ENCODE results near the gene CDK5.

CDK5 gene

DNA sequence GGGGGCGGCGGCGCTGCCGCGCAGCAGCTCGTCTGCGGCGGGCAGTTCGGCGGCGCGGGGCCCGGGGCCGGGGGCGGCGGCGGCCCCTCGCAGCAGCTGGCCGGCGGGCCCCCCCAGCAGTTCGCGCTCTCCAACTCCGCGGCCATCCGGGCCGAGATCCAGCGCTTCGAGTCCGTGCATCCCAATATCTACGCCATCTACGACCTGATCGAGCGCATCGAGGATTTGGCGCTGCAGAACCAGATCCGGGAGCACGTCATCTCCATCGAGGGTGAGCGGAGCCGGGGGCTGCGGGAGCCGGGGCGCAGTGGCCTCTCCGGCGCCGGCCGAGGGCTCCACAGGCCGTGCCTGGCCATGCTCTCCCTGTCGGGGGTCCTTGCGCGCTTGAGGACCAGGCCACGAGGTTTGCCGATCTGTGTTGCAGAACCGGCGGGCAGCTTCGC is 29.1 kb upstream of the CDK5 start:
- Histone ChIP-seq H3K36me3 (ENCODE audit: control insufficient read depth in 1 of 2, insufficient read depth in 2 of 2, low read length in 2 of 2) (no peaks in the 10 kb centered on the region), H3K9me3 (ENCODE audit: control insufficient read depth in 1 of 2, low read length in 2 of 2) (no peaks in the 10 kb centered on the region), H3K4me3 (ENCODE audit: low read depth in 1 of 2, low read length in 2 of 2) (peak overlapping the region; percentile 76 to 90), H3K4me1 (ENCODE audit: control insufficient read depth in 1 of 2, insufficient read depth in 2 of 2, low read length in 2 of 2) (peaks cover 33 to 60% of the 10 kb centered on the region in 2 donors), H3K27me3 (ENCODE audit: control insufficient read depth in 1 of 2, insufficient read depth in 2 of 2, low read length in 2 of 2) (no peaks in the 10 kb centered on the region), H3K9ac (ENCODE audit: low read depth in 1 of 2, low read length in 2 of 2) (peak overlapping the region; percentile 74 to 93), H3K27ac (ENCODE audit: low read depth, low read length) (peak overlapping the region; percentile 70)

DNA sequence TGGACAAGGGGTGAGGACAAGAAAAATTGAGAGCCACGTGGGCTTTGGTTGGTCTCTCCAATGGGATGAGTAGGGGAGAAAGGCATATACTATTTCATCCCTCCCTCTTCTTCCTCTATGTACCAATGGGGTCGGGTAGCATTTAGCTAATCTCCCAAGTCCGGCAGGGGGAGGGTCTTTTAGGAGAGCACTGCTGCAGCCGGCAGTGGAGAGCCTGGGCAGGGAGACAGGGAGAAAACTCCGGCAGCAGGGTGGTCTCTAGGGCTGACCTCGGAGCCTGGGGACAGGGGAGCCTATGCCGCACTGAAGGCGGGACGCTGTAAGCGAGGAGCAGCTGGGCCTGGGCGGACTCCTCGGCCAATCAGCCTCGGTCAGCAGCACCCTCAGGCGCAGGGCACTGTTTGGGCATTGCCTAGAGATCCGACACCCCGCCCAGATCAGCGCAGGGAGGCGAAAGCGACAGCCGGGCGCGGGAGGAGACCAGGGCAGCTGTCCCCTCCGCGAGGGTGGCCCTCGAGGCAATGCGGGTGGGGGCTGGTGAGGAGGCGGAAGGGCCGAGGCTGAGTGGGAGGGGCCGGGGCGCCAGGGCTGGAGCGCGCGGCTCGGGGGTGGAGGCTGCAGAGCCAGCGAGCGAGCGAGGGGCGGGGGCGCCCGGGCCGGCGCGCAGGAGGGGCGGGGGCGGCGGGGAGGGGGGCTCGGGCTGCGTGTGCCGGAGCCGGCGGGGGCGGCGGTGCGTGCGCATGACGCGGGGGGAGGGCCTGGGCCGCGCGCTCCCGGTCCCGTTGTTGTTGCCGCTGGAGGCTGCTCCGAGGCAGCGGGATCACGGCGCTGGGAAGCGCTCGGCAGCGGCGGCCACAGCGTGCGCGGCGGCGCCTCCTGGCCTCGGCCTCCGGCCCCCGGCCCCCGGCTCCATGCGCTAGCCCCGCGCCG is 28.3 kb upstream of the CDK5 start, which contains the start of gene AGAP3:
AGAP3 (plus strand) TSS at position 785 of the 930 bp plus-strand sequence. CDS start 267 bp downstream, outside the sequence.
- H3K36me3 ChIP-seq (ENCODE audit: control insufficient read depth in 1 of 2, insufficient read depth in 2 of 2, low read length in 2 of 2), result no peaks in the 10 kb centered on the region
- H3K27me3 ChIP-seq (ENCODE audit: control insufficient read depth in 1 of 2, insufficient read depth in 2 of 2, low read length in 2 of 2), result no peaks in the 10 kb centered on the region
- H3K4me3 ChIP-seq (ENCODE audit: low read depth in 1 of 2, low read length in 2 of 2), result peak within 1 kb of the TSS; percentile 76 to 90
- no peaks in the 10 kb centered on the region for H3K9me3 ChIP-seq (ENCODE audit: control insufficient read depth in 1 of 2, low read length in 2 of 2)
- H3K4me1 ChIP-seq (ENCODE audit: control insufficient read depth in 1 of 2, insufficient read depth in 2 of 2, low read length in 2 of 2), result peaks cover 29 to 57% of the 10 kb centered on the region in 2 donors
- peak within 1 kb of the TSS; percentile 74 to 93 for H3K9ac ChIP-seq (ENCODE audit: low read depth in 1 of 2, low read length in 2 of 2)
- peak within 1 kb of the TSS; percentile 84 for H3K27ac ChIP-seq (ENCODE audit: low read depth, low read length)

DNA sequence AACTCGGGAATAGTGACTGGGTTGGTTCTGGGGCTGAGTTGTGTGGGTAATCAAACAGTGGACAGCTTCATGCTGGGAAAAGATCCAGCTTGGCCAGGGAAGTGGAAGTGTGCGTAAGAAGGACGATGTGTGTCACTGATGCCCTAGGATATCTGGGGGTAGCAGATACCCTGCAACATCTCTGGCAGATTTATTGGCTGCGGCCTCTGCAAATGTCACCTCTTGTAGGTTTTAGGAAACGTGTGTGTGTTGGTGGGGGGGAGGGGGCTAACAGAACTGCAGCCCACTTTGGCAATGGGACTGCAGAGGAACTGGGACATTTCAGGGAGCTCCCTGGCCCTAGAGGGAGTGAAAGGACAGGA is 27.6 kb upstream of the CDK5 start:
- Histone ChIP-seq H3K4me1 (ENCODE audit: control insufficient read depth in 1 of 2, insufficient read depth in 2 of 2, low read length in 2 of 2) (peaks cover 28 to 54% of the 10 kb centered on the region in 2 donors), H3K9ac (ENCODE audit: low read depth in 1 of 2, low read length in 2 of 2) (peak overlapping the region; percentile 55 to 66), H3K4me3 (ENCODE audit: low read depth in 1 of 2, low read length in 2 of 2) (peak overlapping the region in 1 of 2 donors; percentile 58), H3K9me3 (ENCODE audit: control insufficient read depth in 1 of 2, low read length in 2 of 2) (no peaks in the 10 kb centered on the region), H3K27me3 (ENCODE audit: control insufficient read depth in 1 of 2, insufficient read depth in 2 of 2, low read length in 2 of 2) (no peaks in the 10 kb centered on the region), H3K27ac (ENCODE audit: low read depth, low read length) (peak overlapping the region; percentile 84), H3K36me3 (ENCODE audit: control insufficient read depth in 1 of 2, insufficient read depth in 2 of 2, low read length in 2 of 2) (no peaks in the 10 kb centered on the region)

DNA sequence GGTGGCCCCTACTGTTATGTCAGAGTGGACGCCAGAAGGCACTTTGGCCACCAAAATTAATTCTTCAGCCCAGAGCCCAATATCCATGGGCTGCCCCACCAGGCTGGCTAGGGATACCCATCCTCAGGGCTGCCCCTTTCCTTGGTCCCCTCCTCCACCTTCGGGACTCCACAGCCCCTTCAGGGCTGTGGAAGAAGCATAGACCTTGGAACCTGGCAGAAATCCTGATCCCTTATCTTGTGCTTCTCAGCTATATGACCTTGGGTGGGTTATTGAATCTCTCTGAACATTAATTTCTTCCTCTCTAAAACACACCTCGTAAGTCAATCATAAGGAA is 26.1 kb upstream of the CDK5 start:
- no peak overlapping the region for H3K27ac ChIP-seq (ENCODE audit: low read depth, low read length)
- peaks cover 0 to 4% of the 10 kb centered on the region in 2 donors for H3K36me3 ChIP-seq (ENCODE audit: control insufficient read depth in 1 of 2, insufficient read depth in 2 of 2, low read length in 2 of 2)
- no peaks in the 10 kb centered on the region for H3K9me3 ChIP-seq (ENCODE audit: control insufficient read depth in 1 of 2, low read length in 2 of 2)
- no peaks in the 10 kb centered on the region for H3K27me3 ChIP-seq (ENCODE audit: control insufficient read depth in 1 of 2, insufficient read depth in 2 of 2, low read length in 2 of 2)
- H3K4me3 ChIP-seq (ENCODE audit: low read depth in 1 of 2, low read length in 2 of 2), result peak overlapping the region; percentile 67 to 75
- H3K9ac ChIP-seq (ENCODE audit: low read depth in 1 of 2, low read length in 2 of 2), result peak overlapping the region; percentile 4 to 89
- peaks cover 40 to 56% of the 10 kb centered on the region in 2 donors for H3K4me1 ChIP-seq (ENCODE audit: control insufficient read depth in 1 of 2, insufficient read depth in 2 of 2, low read length in 2 of 2)

DNA sequence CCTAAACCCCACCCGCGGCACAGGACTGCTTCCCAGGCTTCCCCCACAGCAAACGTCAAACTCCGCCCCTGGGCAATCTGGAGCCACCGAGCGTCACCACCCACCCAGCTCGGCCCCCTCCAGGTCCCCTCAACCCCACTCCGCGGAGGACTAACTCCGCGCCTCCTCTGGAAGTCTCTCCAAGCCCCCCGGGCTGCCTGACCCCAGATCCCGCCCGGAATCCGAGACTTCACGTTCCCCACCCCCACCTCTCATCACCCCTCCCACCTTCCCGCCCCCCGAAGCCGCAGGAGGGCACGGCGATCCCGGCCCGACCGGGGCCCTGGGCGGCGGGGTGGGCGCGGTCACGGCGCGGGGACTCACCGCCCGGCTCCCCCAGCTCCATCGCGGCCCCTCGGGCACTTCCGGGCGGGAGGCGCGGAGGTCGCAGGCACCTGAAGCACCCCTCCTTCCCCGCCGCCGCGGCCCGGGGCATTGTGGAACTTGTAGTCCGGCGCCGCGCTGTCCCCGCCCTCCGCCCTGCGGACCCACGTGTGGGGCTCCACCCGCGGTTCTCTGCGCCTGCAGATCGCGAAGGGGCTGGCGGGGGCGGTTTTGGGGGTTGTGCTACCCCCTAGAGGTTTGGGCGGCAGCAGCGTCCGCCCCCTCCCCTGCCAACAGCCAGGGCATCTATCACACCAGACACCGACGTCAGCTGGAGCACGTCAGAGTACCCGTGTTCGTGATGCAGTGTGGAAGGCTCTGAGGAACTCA is 25.6 kb upstream of the CDK5 start, which contains the start of gene TMUB1:
TMUB1 (minus strand) TSS at position 423 of the 753 bp plus-strand sequence. CDS start 930 bp downstream, outside the sequence.
- no peaks in the 10 kb centered on the region for H3K27me3 ChIP-seq (ENCODE audit: control insufficient read depth in 1 of 2, insufficient read depth in 2 of 2, low read length in 2 of 2)
- H3K4me1 ChIP-seq (ENCODE audit: control insufficient read depth in 1 of 2, insufficient read depth in 2 of 2, low read length in 2 of 2), result peaks cover 39 to 56% of the 10 kb centered on the region in 2 donors
- H3K27ac ChIP-seq (ENCODE audit: low read depth, low read length), result peak within 1 kb of the TSS; percentile 93
- H3K36me3 ChIP-seq (ENCODE audit: control insufficient read depth in 1 of 2, insufficient read depth in 2 of 2, low read length in 2 of 2), result peaks cover 0 to 9% of the 10 kb centered on the region in 2 donors
- no peaks in the 10 kb centered on the region for H3K9me3 ChIP-seq (ENCODE audit: control insufficient read depth in 1 of 2, low read length in 2 of 2)
- H3K4me3 ChIP-seq (ENCODE audit: low read depth in 1 of 2, low read length in 2 of 2), result peak within 1 kb of the TSS; percentile 67 to 75
- peak within 1 kb of the TSS; percentile 47 to 89 for H3K9ac ChIP-seq (ENCODE audit: low read depth in 1 of 2, low read length in 2 of 2)

DNA sequence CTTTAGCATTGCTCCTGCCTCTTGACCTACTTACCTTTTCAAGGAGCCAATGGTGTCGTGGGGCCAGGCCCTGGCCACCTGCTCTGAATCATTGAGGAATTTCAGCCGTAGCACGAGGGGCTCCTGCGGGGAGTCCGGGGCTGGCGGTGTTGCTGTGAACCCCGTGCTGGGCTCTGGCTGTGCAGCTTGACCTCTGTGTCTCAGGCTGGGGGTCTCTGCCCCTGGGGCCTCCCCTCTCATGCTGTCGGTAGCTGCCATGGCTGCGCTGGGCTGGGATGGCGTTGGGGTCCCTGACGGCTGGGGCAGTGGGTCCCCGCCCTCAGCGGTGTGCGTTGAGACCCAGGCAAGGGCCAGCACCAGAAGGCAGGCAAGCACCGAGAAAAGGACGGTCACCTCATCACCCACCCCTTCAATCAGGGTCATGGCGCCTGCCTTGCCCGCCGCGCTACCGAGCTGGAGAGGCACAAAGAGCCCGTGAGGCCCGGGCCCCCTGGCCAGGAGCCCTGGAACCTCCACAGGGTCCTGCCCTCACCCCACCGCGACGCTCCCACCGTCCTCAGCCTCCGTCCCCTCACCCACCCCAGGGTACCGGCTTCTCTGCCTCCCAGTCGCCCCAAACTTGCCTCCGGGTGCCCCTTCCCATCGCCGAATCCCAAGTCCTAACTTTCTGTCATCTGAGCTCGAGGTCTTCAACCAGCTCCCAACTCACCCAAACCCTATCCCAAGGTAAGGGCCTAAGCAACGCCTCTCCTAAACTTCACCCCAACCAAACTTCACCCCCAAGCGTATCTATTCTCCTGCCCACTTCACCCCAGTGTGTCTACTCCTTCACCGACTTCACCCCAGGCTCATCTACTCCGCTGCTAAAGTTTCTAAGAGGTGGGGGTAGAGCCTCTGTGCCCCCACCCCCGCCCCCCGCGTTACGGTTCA is 24.7 kb upstream of the CDK5 start:
- H3K27me3 ChIP-seq (ENCODE audit: control insufficient read depth in 1 of 2, insufficient read depth in 2 of 2, low read length in 2 of 2), result no peaks in the 10 kb centered on the region
- peak overlapping the region; percentile 93 for H3K27ac ChIP-seq (ENCODE audit: low read depth, low read length)
- H3K4me1 ChIP-seq (ENCODE audit: control insufficient read depth in 1 of 2, insufficient read depth in 2 of 2, low read length in 2 of 2), result peaks cover 31 to 54% of the 10 kb centered on the region in 2 donors
- peaks cover 0 to 13% of the 10 kb centered on the region in 2 donors for H3K36me3 ChIP-seq (ENCODE audit: control insufficient read depth in 1 of 2, insufficient read depth in 2 of 2, low read length in 2 of 2)
- H3K9ac ChIP-seq (ENCODE audit: low read depth in 1 of 2, low read length in 2 of 2), result peak overlapping the region; percentile 45 to 89
- H3K4me3 ChIP-seq (ENCODE audit: low read depth in 1 of 2, low read length in 2 of 2), result peak overlapping the region; percentile 67 to 75
- no peaks in the 10 kb centered on the region for H3K9me3 ChIP-seq (ENCODE audit: control insufficient read depth in 1 of 2, low read length in 2 of 2)

DNA sequence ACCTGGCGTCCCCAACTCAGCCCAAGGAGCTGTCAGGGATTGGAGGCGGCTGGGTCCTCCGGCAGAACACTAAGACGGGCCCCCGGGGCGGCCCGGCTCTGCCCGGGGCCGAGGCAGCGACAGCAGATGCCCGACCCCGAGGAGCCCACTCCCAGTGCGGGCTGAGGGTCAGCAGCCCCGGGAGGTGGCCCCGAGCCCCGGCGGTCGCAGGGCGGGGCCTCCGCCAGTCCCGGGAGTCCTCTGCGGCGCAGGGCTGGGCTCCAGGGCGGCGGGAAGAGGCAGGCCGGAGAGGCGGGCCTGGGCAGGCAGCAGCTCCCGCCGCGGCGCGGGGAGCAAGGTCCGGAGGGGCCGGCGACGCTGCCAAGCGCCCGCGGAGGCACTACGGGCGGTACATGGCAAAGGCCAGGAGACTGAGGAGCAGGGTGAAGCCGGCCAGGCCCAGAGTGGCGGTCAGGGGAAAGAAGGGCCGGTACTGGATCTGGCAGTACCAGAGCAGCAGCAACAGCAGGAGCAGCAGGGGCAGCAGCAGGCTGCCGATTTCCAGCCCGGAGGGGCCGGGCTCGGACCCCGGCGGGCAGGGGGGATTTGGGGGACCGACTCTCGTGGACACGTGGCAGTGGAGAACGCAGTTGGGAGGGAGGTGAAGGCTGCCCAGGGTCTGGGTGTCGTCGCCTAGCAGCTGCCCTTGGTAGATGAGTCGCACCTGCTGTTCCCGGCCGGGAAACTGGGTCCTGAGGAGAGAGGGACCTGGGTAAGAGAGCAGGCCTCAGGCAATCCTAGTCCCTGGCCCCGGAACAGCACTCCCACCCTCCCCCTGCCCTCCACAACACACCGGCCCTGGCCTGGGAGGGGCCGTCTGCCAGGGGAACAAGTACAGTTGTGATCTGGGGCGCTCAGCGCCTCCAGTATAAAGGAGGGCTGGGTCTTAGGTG is 23.7 kb upstream of the CDK5 start:
- Histone ChIP-seq H3K9ac (ENCODE audit: low read depth in 1 of 2, low read length in 2 of 2) (peak overlapping the region; percentile 64 to 89), H3K27me3 (ENCODE audit: control insufficient read depth in 1 of 2, insufficient read depth in 2 of 2, low read length in 2 of 2) (no peaks in the 10 kb centered on the region), H3K4me1 (ENCODE audit: control insufficient read depth in 1 of 2, insufficient read depth in 2 of 2, low read length in 2 of 2) (peaks cover 31 to 54% of the 10 kb centered on the region in 2 donors), H3K27ac (ENCODE audit: low read depth, low read length) (peak overlapping the region; percentile 93), H3K9me3 (ENCODE audit: control insufficient read depth in 1 of 2, low read length in 2 of 2) (no peaks in the 10 kb centered on the region), H3K36me3 (ENCODE audit: control insufficient read depth in 1 of 2, insufficient read depth in 2 of 2, low read length in 2 of 2) (peaks cover 0 to 19% of the 10 kb centered on the region in 2 donors), H3K4me3 (ENCODE audit: low read depth in 1 of 2, low read length in 2 of 2) (peak overlapping the region; percentile 93 to 96)

DNA sequence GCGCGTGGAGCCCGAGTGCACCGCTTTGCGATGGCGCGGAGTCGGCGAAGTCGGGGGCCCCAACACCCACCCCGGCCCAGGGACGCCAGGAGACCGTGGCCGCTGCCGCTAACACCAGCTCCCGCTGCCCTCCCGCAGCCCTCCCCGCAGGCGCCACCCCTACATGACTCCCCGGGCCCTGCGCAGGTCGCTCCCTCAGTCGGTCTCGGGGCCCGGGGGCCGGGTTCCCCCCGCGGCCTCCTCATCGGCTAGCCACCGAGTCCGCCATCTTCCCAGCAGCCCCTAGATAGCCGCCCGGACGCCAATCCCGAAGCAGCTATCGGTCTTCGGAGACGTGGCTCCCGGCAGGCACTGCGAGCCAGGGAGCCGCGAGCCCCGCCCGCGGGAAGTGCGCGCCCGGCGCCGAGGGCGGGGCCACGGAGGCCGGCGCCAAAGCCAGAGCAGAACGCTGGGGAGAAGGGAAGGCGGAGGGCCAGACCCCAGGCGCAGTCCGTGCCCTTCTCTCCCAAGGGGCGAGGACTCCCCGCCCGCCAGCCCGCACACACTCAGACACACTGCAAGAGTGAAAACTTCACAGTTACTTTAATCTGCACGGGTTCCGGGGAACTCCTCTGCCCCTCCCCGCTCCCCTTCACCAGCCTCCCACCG is 22.9 kb upstream of the CDK5 start, which contains the start of gene FASTK:
FASTK (minus strand) TSS at position 288 of the 648 bp plus-strand sequence; CDS start at position 245, 43 bp downstream.
- Histone ChIP-seq H3K27me3 (ENCODE audit: control insufficient read depth in 1 of 2, insufficient read depth in 2 of 2, low read length in 2 of 2) (no peaks in the 10 kb centered on the region), H3K27ac (ENCODE audit: low read depth, low read length) (peak within 1 kb of the TSS; percentile 93), H3K4me1 (ENCODE audit: control insufficient read depth in 1 of 2, insufficient read depth in 2 of 2, low read length in 2 of 2) (peaks cover 31 to 50% of the 10 kb centered on the region in 2 donors), H3K9me3 (ENCODE audit: control insufficient read depth in 1 of 2, low read length in 2 of 2) (no peaks in the 10 kb centered on the region), H3K36me3 (ENCODE audit: control insufficient read depth in 1 of 2, insufficient read depth in 2 of 2, low read length in 2 of 2) (peaks cover 0 to 26% of the 10 kb centered on the region in 2 donors), H3K4me3 (ENCODE audit: low read depth in 1 of 2, low read length in 2 of 2) (peak within 1 kb of the TSS; percentile 93 to 96), H3K9ac (ENCODE audit: low read depth in 1 of 2, low read length in 2 of 2) (peak within 1 kb of the TSS; percentile 89 to 90)
